Measurements from ENCODE around the gene KRT6B.

KRT6B gene

GRCh38 chr12:52440821-52441319 lies 11.1 kb downstream of the KRT6B start:
- TF ChIP-seq CTCF (IDR thresholded peaks at IDR 0.05; ENCODE audit: low read depth, low read length) (no peak), POLR2A (IDR thresholded peaks at IDR 0.05; ENCODE audit: extremely low read depth, insufficient read length) (no peak), MAX (IDR thresholded peaks at IDR 0.05; ENCODE audit: low read depth, low read length) (no peak), MYC (IDR thresholded peaks at IDR 0.05; ENCODE audit: low read depth, low read length) (no peak)
- DNase-seq (ENCODE audit: low read depth): no peak
- H3K4me3 ChIP-seq (ENCODE audit: low read depth, low read length): no peak overlapping the region

GRCh38 chr12:52439845-52440244 lies 12.1 kb downstream of the KRT6B start:
- H3K4me3 ChIP-seq (ENCODE audit: low read depth, low read length): no peak overlapping the region
- no peak for DNase-seq (ENCODE audit: low read depth)
- no peak for TF ChIP-seq MAX (IDR thresholded peaks at IDR 0.05; ENCODE audit: low read depth, low read length)
- no peak for TF ChIP-seq POLR2A (IDR thresholded peaks at IDR 0.05; ENCODE audit: extremely low read depth, insufficient read length)
- no peak for TF ChIP-seq MYC (IDR thresholded peaks at IDR 0.05; ENCODE audit: low read depth, low read length)
- no peak for TF ChIP-seq CTCF (IDR thresholded peaks at IDR 0.05; ENCODE audit: low read depth, low read length)

GRCh38 chr12:52439420-52439819 lies 12.5 kb downstream of the KRT6B start:
- TF ChIP-seq MYC (IDR thresholded peaks at IDR 0.05; ENCODE audit: low read depth, low read length): no peak
- no peak for TF ChIP-seq POLR2A (IDR thresholded peaks at IDR 0.05; ENCODE audit: extremely low read depth, insufficient read length)
- no peak for TF ChIP-seq CTCF (IDR thresholded peaks at IDR 0.05; ENCODE audit: low read depth, low read length)
- TF ChIP-seq MAX (IDR thresholded peaks at IDR 0.05; ENCODE audit: low read depth, low read length): no peak
- H3K4me3 ChIP-seq (ENCODE audit: low read depth, low read length): no peak overlapping the region
- no peak for DNase-seq (ENCODE audit: low read depth)

- no peak overlapping the region for H3K4me3 ChIP-seq (ENCODE audit: low read depth, low read length)
- no peak for TF ChIP-seq CTCF (IDR thresholded peaks at IDR 0.05; ENCODE audit: low read depth, low read length)
- TF ChIP-seq MYC (IDR thresholded peaks at IDR 0.05; ENCODE audit: low read depth, low read length): no peak
- no peak for TF ChIP-seq MAX (IDR thresholded peaks at IDR 0.05; ENCODE audit: low read depth, low read length)
- no peak for TF ChIP-seq POLR2A (IDR thresholded peaks at IDR 0.05; ENCODE audit: extremely low read depth, insufficient read length)
- no peak for DNase-seq (ENCODE audit: low read depth)
Measured at GRCh38 chr12:52438305-52439301, 13.3 kb downstream of the KRT6B start.

- H3K4me3 ChIP-seq (ENCODE audit: low read depth, low read length): no peak overlapping the region
- TF ChIP-seq POLR2A (IDR thresholded peaks at IDR 0.05; ENCODE audit: extremely low read depth, insufficient read length): no peak
- TF ChIP-seq CTCF (IDR thresholded peaks at IDR 0.05; ENCODE audit: low read depth, low read length): no peak
- TF ChIP-seq MYC (IDR thresholded peaks at IDR 0.05; ENCODE audit: low read depth, low read length): no peak
- TF ChIP-seq MAX (IDR thresholded peaks at IDR 0.05; ENCODE audit: low read depth, low read length): no peak
- no peak for DNase-seq (ENCODE audit: low read depth)
Measured at GRCh38 chr12:52437508-52437907, 14.4 kb downstream of the KRT6B start.
